ENCODE measurements around the gene CACUL1. TPM values are rescaled to one million over a fixed set of nuclear protein-coding genes. Genes with fewer than 3 reads are reported as not detected.

The CACUL1 gene
- total and polyA plus RNA-seq, 9 of the 15 experiments (the other 6 are each of a cell fraction or from before 2014, with no cell fraction given), result 4.5 to 17.1 (median 13.5) TPM

GRCh38 chr10:118730756-118731456, 23.9 kb downstream of the CACUL1 start:
- Histone ChIP-seq H3K4me3 (no peak overlapping the region), H3K27ac (ENCODE audit: extremely low read depth, low read depth, low read length) (no peak overlapping the region), H3K79me2 (ENCODE audit: control insufficient read depth, insufficient read depth, low read length) (peaks cover 71% of the 10 kb centered on the region), H3K4me1 (replicated peaks in 1 of 2; ENCODE audit: control insufficient read depth in 2 of 2, insufficient read depth in 2 of 2, low read length in 2 of 2) (peaks cover 7 to 14% of the 10 kb centered on the region in 2 experiments; a peak in 3 of 5 replicates), H2AFZ (ENCODE audit: low read depth, low read length) (no peak overlapping the region), H3K9me3 (replicated peaks; ENCODE audit: control insufficient read depth, insufficient read depth, low read depth, low read length) (no peaks in the 10 kb centered on the region), H3K36me3 (ENCODE audit: control insufficient read depth, insufficient read depth, low read length) (peaks cover 14% of the 10 kb centered on the region; the same call in 1 of the 3 replicates), H3K27me3 (ENCODE audit: control insufficient read depth in 2 of 2, insufficient read depth in 2 of 2, low read length in 2 of 2) (no peaks in the 10 kb centered on the region), H3K9ac (ENCODE audit: insufficient read depth in 1 of 2, low read depth in 2 of 2, low read length in 2 of 2) (no peak overlapping the region), H4K20me1 (replicated peaks; ENCODE audit: control insufficient read depth, insufficient read depth, low read length) (peaks cover 23% of the 10 kb centered on the region), H3K9me1 (ENCODE audit: control insufficient read depth, insufficient read depth, low read length) (no peaks in the 10 kb centered on the region), H3K4me2 (ENCODE audit: insufficient read depth, low read length) (no peak overlapping the region)
- CTCF ChIA-PET (ENCODE audit: low intra/inter-chr PET ratio), result no interaction called here
- POLR2A ChIA-PET, result interaction anchor here (0.8 to 1.6 kb wide), 2 partner anchors 10 to 22 kb away, joined by 3 read pairs; no protein-coding TSS in a partner anchor
- no TSS peak for BruUV-seq (replicated peaks)
- in situ Hi-C loops (cut with MboI) (no loop called here), intact Hi-C loops (cut with micrococcal nuclease) (no loop called here)
- DNase-seq (ENCODE audit: extremely low read depth in 1 of 4, low spot score in 3 of 4) (no peak), FAIRE-seq (peak; percentile 6), ATAC-seq (no peak)
- WGBS (ENCODE audit: insufficient coverage, low coverage, missing lambda C conversion rate), result 51% methylated on average over 7 of the region's 7 CpGs
- TF ChIP-seq ZNF75A (CRISPR knock-in tag; IDR thresholded peaks at IDR 0.05) (no peak), XRCC5 (IDR thresholded peaks at IDR 0.05; ENCODE audit: low read depth, low read length) (no peak), ARID4B (CRISPR knock-in tag; IDR thresholded peaks at IDR 0.05) (no peak), HBP1 (CRISPR knock-in tag; IDR thresholded peaks at IDR 0.05) (no peak), KLF6 (CRISPR knock-in tag; IDR thresholded peaks at IDR 0.05; ENCODE audit: borderline replicate concordance) (no peak), PHB2 (IDR thresholded peaks at IDR 0.05; ENCODE audit: low read depth) (no peak), C11orf30 (IDR thresholded peaks at IDR 0.05; ENCODE audit: low read depth) (no peak), SP2 (IDR thresholded peaks at IDR 0.05; ENCODE audit: extremely low read depth, low read depth, low read length, poor library complexity, severe bottlenecking) (no peak), HMG20A (CRISPR knock-in tag; conservative IDR thresholded peaks at IDR 0.05) (no peak), ZNF174 (CRISPR knock-in tag; IDR thresholded peaks at IDR 0.05) (no peak), KAT7 (CRISPR knock-in tag; IDR thresholded peaks at IDR 0.05; ENCODE audit: borderline replicate concordance) (no peak), DLX4 (CRISPR knock-in tag; IDR thresholded peaks at IDR 0.05) (no peak), TRIM25 (IDR thresholded peaks at IDR 0.05; ENCODE audit: borderline replicate concordance) (no peak), ZNF124 (CRISPR knock-in tag; IDR thresholded peaks at IDR 0.05) (no peak)

All from K562 (cell line).